K562 (cell line): ENCODE results near the gene MUC5AC.
"Not testable (repeated sequence)": the region's sequence is repeated elsewhere in the genome, so short reads cannot be mapped to it uniquely, and the experiment has no call there.

Source experiments
- CAMTA2 ChIP-seq: fragments of 250-450 bp; sonication (Bioruptor Pico); conservative IDR thresholded peaks from 2 replicates; pipeline ENCODE4 v1.5.1; 2022
- CTCF ChIP-seq, 3 experiments: IDR thresholded peaks in 2 of 3; conservative IDR thresholded peaks in 1 of 3; 2 replicates each; pipeline ENCODE4 v1.5.1; 2011 to 2012; ENCODE audit warnings: low read length in 3 of 3, mild to moderate bottlenecking in 3 of 3, control low read depth in 2 of 3, improper control_type of control experiment in 1 of 3, inconsistent platforms in 1 of 3, low read depth in 1 of 3, mixed read lengths in 1 of 3, moderate library complexity in 1 of 3; ENCODE audit not compliant: insufficient read depth in 2 of 3
- FOXA3 ChIP-seq, 2 experiments: fragments of 450-650 bp in 1 of 2; sonication (generic) in 1 of 2; formaldehyde crosslinking; IDR thresholded peaks in 1 of 2; conservative IDR thresholded peaks in 1 of 2; 2 replicates each; pipeline versions ENCODE4 v1.4.0 to v1.8.0; 2020 to 2022; ENCODE audit warnings: mild to moderate bottlenecking in 2 of 2, missing genetic modification reagents in 1 of 2
- FOXM1 ChIP-seq, 2 experiments: fragments of 450-650 bp in 1 of 2; sonication (generic) in 1 of 2; formaldehyde crosslinking in 1 of 2; IDR thresholded peaks; 2 replicates each; pipeline versions ENCODE4 v1.6.1 to v1.9.0; 2017 to 2022; ENCODE audit warnings: low read depth in 2 of 2, mild to moderate bottlenecking in 2 of 2, missing genetic modification reagents in 1 of 2, moderate library complexity in 1 of 2
- HNRNPLL ChIP-seq: fragments of 200-400 bp; formaldehyde crosslinking; IDR thresholded peaks from 2 replicates; pipeline ENCODE4 v1.6.1; 2017; ENCODE audit warnings: low read length, low read depth, mild to moderate bottlenecking; ENCODE audit not compliant: poor library complexity, severe bottlenecking
- JUN ChIP-seq, 2 experiments: sonication (generic) in 1 of 2; formaldehyde crosslinking in 1 of 2; IDR thresholded peaks; 2 replicates each; pipeline versions ENCODE4 v1.6.1 to v1.8.0; 2012 to 2022; ENCODE audit warnings: borderline replicate concordance in 2 of 2, mild to moderate bottlenecking in 2 of 2, improper control_type of control experiment in 1 of 2, low read depth in 1 of 2, low read length in 1 of 2, missing genetic modification reagents in 1 of 2
- PATZ1 ChIP-seq: fragments of 250-450 bp; sonication (Bioruptor Pico); IDR thresholded peaks from 2 replicates; pipeline ENCODE4 v1.5.0; 2020; ENCODE audit warnings: mild to moderate bottlenecking, borderline replicate concordance
- RCOR1 ChIP-seq, 2 experiments: IDR thresholded peaks; 2 replicates each; pipeline ENCODE4 v1.6.1; 2012; ENCODE audit warnings: low read depth in 2 of 2, low read length in 2 of 2, borderline replicate concordance in 1 of 2, improper control_type of control experiment in 1 of 2
- SMC3 ChIP-seq: conservative IDR thresholded peaks from 2 replicates; pipeline ENCODE4 v1.6.1; 2011; ENCODE audit warnings: low read depth, low read length, improper control_type of control experiment; ENCODE audit not compliant: insufficient read depth
- YY1 ChIP-seq, 3 experiments: IDR thresholded peaks; 2 replicates each; pipeline ENCODE4 v1.6.1; 2011; ENCODE audit warnings: low read length in 2 of 3, mild to moderate bottlenecking in 2 of 3, moderate library complexity in 2 of 3, borderline replicate concordance in 1 of 3, control low read depth in 1 of 3, low read depth in 1 of 3; ENCODE audit not compliant: insufficient read depth in 3 of 3, insufficient replicate concordance in 2 of 3, control insufficient read depth in 1 of 3, insufficient read length in 1 of 3; ENCODE audit errors: extremely low read depth in 1 of 3
- ZNF24 ChIP-seq: fragments of 450-650 bp; IDR thresholded peaks from 2 replicates; pipeline ENCODE4 v1.6.1; 2016
- ZNF3 ChIP-seq: fragments of 250-450 bp; sonication (Bioruptor Pico); IDR thresholded peaks from 2 replicates; pipeline ENCODE4 v1.5.0; 2021; ENCODE audit warnings: mild to moderate bottlenecking, moderate library complexity
- ZNF354B ChIP-seq: fragments of 250-450 bp; sonication (Bioruptor Pico); IDR thresholded peaks from 2 replicates; pipeline ENCODE4 v1.4.0; 2020
- ZNF512 ChIP-seq: IDR thresholded peaks from 2 replicates; pipeline ENCODE4 v1.6.1; 2016; ENCODE audit warnings: missing genetic modification characterization, missing compliant biosample characterization

- TF ChIP-seq ZNF354B; CTCF (IDR thresholded peaks at IDR 0.05 in 2 of 3, conservative IDR thresholded peaks at IDR 0.05 in 1 of 3; ENCODE audit: insufficient read depth in 2 of 3, low read depth in 1 of 3, low read length in 3 of 3); FOXA3 (CRISPR knock-in tag; conservative IDR thresholded peaks at IDR 0.05 in 1 of 2, IDR thresholded peaks at IDR 0.05 in 1 of 2); FOXM1 (IDR thresholded peaks at IDR 0.05; ENCODE audit: low read depth); FOXM1 (CRISPR knock-in tag; IDR thresholded peaks at IDR 0.05; ENCODE audit: low read depth); YY1 (IDR thresholded peaks at IDR 0.05; ENCODE audit: borderline replicate concordance in 1 of 3, control insufficient read depth in 1 of 3, extremely low read depth in 1 of 3, insufficient read depth in 3 of 3, insufficient read length in 1 of 3, insufficient replicate concordance in 2 of 3, low read depth in 1 of 3, low read length in 2 of 3); ZNF512 (tag); CAMTA2; SMC3; RCOR1 (IDR thresholded peaks at IDR 0.05; ENCODE audit: borderline replicate concordance in 1 of 2, low read depth in 2 of 2, low read length in 2 of 2); ZNF24; HNRNPLL; JUN (IDR thresholded peaks at IDR 0.05; ENCODE audit: borderline replicate concordance, low read depth, low read length); JUN (CRISPR knock-in tag; IDR thresholded peaks at IDR 0.05; ENCODE audit: borderline replicate concordance); PATZ1 (CRISPR knock-in tag); ZNF3: not testable (repeated sequence)
Observed at GRCh38 chr11:1243521-1243920, 85.8 kb downstream of the MUC5AC start.
